Stimulated activated CD8-positive, alpha-beta memory T cell treated with anti-CD3 and anti-CD28 coated beads, Interleukin-12 subunit alpha, Interleukin-12 subunit beta, amount 100 ng/mL, for 4 hours (primary cell): ENCODE measurements around the gene TTC33.
A peak's percentile ranks its signal among the peaks of the same experiment; 100 is the strongest.
"Not testable (repeated sequence)": the region's sequence is repeated elsewhere in the genome, so short reads cannot be mapped to it uniquely, and the experiment has no call there.

Source experiments
- DNase-seq: peaks from one replicate; pipeline ENCODE4 v3.0.0-alpha.2; 2020; ENCODE audit warnings: low read depth

The TTC33 gene

GRCh38 chr5:40755407-40756365 lies at the start of gene TTC33:
TTC33 (minus strand) TSS chr5:40755961; CDS start chr5:40747018, 8,943 bp downstream.
- peak; percentile 88 for DNase-seq

GRCh38 chr5:40801771-40802562 lies 46.2 kb upstream of the TTC33 start:
- no peak for DNase-seq

DNA sequence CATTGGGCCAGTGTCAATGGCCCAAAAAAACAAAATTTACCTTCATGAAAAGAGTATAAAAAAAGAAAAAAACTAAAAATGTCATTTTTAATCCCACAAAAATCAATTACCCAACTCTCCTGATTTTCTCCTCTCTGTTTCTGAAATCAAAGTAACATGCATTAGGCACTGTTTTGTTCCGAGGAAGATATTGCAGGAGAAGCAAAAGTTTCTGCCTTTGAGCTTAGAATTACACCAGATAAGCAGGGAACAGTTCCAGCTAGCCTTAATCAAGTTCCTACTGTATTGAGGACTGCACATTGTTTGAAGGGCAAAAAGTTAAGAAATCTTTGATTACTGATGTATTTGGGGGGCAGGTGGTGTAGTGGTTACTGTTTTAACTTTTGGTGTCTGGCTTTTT lies 43.5 kb upstream of the TTC33 start:
- DNase-seq = no peak

DNA sequence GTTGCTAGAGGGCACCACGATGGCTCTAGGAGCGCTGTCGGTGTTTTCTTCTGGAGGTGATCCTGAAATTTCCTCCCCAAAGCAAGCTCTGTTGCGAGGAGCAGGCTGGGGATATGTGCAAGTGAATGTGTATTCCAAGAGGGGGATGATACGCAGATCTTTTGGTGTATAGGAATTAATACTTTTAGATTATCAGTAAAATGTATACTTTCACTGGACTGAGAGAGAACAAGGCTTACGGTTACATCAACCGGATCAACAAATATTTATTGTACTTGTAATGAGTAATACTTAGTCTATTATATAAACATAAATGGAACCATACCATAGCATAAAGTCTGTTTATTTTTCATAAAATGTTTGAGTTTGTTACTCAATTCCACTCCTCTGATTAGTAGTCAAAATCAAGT lies 43.0 kb upstream of the TTC33 start:
- no peak for DNase-seq

- DNase-seq = peak; percentile 85
Observed at GRCh38 chr5:40798012-40798800, 42.4 kb upstream of the TTC33 start, which contains the start of gene PRKAA1. PRKAA1 (minus strand) TSS chr5:40798374; CDS start chr5:40798189, 185 bp downstream.

- peak; percentile 64 for DNase-seq
Observed at GRCh38 chr5:40797273-40798011, 41.7 kb upstream of the TTC33 start.

DNA sequence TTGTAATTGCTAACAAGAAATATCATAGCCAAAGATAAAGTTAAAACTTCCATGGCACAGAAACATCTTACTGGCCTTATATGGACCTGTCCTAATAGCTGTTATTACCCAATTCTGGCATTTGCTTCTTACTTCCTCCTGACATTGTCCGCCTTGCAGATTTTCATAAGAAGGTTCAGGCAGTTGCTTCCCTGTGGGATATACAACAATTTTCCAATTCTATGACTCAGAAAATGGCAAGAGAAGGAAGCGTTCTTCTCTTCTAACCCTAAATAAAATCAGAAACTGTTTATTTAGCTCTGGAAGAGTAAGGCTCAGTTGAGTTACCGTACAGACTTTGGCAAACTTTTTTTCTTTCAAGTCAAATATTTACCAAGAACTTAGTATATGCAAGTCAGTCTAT lies 40.7 kb upstream of the TTC33 start:
- DNase-seq = no peak

DNA sequence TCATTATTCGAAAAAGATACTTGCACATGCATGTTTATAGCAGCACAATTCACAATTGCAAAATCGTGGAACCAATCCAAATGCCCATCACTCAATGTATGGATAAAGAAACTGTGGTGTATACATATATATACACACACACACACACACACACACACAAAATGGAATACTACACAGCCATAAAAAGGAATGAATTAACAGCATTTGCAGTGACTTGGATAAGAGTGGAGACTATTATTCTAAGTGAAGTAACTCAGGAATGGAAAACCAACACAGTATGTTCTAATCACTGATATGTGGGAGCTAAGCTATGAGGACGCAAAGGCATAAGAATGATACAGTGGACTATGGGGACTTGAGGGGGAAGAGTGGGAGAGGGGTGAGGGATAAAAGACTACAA lies 39.1 kb upstream of the TTC33 start:
- not testable (repeated sequence) for DNase-seq

DNA sequence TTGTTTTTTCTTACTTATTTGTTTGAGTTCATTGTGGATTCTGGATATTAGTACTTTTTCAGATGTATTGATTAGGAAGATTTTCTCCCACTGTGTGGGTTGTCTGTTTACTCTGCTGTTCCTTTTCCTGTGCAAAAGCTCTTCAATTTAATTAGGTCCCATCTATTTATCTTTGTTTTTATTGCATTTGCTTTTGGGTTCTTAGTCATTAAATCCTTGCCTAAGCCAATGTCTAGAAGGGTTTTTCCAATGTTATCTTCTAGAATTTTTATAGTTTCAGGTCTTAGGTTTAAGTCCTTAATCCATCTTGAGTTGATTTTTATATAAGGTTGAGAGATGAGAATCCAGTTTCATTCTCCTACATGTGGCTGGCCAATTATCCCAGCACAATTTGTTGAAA lies 38.6 kb upstream of the TTC33 start:
- DNase-seq = not testable (repeated sequence)

DNA sequence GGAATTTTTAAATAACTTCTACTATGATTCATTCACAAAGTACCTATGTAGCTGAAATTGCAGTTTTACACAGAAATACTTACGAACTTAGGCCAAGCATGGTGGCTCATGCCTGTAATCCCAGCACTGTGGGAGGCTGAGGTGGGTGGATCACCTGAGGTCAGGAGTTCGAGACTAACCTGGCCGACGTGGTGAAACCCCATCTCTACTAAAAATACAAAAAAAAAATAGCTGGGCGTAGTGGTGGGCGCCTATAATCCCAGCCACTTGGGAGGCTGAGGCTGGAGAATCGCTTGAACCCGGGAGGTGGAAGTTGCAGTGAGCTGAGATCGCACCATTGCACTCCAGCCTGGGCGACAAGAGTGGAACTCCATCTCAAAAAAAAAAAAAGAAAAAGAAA lies 36.9 kb upstream of the TTC33 start:
- not testable (repeated sequence) for DNase-seq

DNA sequence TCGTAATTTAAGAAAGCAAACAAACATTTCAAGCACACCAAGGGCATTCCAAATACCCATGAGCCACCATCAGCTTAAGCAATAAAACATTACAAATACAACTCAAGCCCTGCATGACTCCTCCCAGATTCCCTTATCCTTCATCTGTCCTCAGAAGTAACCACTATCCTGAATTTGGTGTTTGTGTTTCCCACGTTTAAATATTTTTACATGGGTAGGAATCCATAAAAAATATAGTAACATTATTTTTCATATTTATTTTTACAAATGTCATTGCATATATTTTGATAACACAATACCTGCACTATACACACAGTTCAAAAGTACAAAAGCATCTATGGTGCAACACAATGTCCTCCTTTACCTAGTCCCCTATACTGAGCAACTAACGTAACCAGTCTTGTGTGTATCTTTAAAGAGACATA lies 36.0 kb upstream of the TTC33 start:
- DNase-seq = no peak

DNA sequence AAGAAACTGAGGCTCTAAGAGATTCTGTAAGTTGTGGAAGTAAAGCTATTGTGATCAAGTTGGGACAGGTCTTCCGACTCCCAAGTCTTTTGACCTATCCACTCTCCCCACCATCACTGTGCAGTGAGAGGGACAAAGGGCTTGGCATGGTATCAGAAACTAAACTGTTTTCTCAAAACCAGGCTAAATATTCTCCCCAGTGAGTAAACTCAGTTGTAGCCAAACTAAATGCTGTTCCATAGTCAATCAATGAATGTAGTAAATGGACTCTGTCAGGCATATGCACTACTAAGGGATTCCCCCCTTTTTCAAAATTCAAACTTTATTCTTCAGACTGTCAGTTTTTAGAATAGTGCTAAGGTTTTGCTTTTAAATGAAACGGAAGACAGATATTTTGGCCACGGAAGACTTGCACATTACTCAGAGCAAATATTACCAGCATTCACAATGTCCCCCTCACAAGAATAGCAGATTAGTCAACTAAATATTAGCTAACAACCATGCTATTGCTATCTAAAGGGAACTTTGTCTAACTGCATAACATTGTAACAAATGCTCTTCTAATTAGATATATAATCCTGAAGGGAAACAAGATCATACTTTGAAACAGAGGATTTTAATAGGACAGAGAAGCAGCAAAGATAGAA lies 35.3 kb upstream of the TTC33 start:
- no peak for DNase-seq

DNA sequence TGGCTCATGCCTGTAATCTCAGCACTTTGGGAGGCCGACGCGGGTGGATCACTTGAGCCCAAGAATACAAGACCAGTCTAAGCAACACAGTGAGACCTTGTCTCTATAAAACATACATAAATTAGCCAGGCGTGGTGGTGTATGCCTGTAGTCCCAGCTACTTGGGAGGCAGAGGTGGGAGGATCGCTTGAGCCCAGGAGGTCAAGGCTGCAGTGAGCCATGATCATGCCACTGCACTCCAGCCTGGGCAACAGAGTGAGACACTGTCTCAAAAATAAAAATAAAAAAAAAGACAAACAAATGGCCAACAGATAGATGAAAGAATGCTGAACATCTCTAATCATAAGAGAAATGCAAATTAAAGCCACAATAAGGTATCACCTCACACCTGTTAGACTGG lies 33.2 kb upstream of the TTC33 start:
- DNase-seq = not testable (repeated sequence)

- no peak for DNase-seq
Observed at GRCh38 chr5:40787986-40788385, 32.2 kb upstream of the TTC33 start.

- not testable (repeated sequence) for DNase-seq
Observed at GRCh38 chr5:40786664-40787063, 30.9 kb upstream of the TTC33 start.

DNA sequence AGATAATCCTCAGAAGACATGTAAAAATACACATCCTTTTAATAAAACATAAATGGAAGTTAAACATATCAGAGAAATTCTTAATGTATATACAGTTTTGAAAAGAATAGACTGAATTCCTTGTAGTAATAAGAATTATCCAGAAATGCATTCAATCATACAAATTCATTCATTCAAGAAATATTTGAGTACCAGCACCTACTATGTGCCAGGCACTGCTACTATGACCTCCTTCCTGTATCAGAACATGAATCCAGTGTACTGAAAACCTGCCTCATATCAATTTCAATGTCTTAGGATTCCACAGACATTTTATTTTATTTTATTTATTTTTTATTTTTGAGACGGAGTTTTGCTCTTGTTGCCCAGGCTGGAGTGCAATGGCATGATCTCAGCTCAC lies 29.2 kb upstream of the TTC33 start:
- no peak for DNase-seq

DNA sequence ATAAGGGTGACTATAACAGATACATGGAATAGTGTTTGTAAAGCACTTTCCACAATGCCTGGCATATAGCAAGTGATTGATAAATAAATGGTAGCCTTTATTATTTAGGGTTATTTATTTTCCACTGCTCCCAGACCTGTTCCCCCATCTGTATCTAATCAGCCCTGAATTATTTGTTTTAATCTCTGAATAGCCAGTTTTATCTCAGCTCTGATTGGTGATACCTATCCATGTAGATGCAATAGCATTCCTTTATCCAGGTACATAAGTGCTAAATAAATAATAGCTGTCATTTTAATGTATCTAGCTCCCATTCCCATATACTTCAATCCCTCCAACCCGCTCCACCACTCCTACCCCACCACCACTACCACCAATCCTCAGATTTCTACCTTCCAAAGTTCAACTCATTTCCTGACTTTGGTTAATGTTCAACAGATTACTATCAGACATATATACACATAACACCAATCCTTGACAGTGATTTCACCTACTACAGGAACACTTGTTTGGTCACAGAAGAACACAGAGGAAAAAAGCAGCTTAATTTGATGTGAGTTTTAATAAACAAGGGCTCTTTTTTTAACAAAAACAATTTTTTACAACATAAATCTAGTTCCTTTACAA lies 28.4 kb upstream of the TTC33 start:
- no peak for DNase-seq

DNA sequence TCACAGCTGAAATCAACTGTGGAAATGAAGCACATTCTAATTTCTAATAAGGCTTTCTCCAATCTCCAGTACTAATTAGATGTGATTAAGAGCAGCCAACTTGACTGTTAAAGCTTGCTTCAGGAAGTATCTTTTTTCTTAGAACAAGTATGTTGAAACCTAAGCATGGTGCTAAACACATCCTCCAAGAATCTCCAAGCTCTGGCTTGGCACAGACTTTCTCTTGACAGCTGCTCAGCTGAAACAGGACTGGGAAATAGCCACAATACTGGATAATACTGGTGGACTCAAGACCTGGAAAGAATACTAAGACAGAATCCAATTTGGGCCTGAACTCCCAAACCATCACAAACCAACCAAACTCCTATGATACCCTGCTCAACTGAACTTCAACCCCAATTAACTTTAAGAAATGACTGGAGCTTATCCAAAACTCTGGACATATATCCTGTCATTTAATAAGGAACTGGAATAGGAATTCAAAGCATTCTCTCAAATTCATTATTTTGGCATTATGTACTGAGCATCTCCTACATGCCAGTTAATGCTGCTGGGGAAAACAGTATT lies 26.2 kb upstream of the TTC33 start:
- DNase-seq = no peak

- no peak for DNase-seq
Observed at GRCh38 chr5:40780858-40781257, 25.1 kb upstream of the TTC33 start.

DNA sequence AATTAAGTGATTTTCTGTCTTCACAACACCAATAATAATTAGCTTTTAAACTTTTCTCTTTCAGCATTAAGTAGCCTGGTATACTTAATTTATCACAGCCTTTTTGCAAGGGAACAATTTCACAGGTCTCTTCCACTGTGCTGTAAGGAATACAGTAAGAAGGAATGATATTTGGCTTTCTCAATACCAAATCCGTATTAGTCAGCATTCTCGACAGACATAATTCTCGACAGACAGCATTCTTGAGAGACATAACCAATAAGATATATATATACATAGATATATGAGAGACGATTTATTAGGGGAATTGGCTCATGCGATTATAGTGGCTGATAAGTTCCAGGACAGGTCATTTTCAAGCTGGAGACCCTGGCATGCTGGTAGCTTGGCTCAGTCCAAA lies 24.4 kb upstream of the TTC33 start:
- no peak for DNase-seq
